Endothelial cell (in vitro differentiated cells): ENCODE measurements around the gene P2RX2. TPM values are rescaled to one million over a fixed set of nuclear protein-coding genes. Genes with fewer than 3 reads are reported as not detected.

Experiments
- DNase-seq: peaks from one replicate; pipeline ENCODE4 v3.0.0; 2021; ENCODE audit warnings: low spot score
- H3K27ac Mint-ChIP-seq: one replicate; pipeline ENCODE4 v1.8.0; 2021; ENCODE audit warnings: mixed read lengths, inconsistent platforms; ENCODE audit not compliant: unreplicated experiment
- H3K27me3 Mint-ChIP-seq: one replicate; pipeline ENCODE4 v1.8.0; 2021; ENCODE audit warnings: mild to moderate bottlenecking, moderate library complexity, mixed read lengths, inconsistent platforms; ENCODE audit not compliant: unreplicated experiment
- H3K36me3 Mint-ChIP-seq: one replicate; pipeline ENCODE4 v1.8.0; 2021; ENCODE audit warnings: mild to moderate bottlenecking, low read depth, mixed read lengths, inconsistent platforms; ENCODE audit not compliant: unreplicated experiment
- H3K4me1 Mint-ChIP-seq: one replicate; pipeline ENCODE4 v1.8.0; 2021; ENCODE audit warnings: mild to moderate bottlenecking, mixed read lengths, inconsistent platforms; ENCODE audit not compliant: unreplicated experiment
- H3K4me3 Mint-ChIP-seq: one replicate; pipeline ENCODE4 v1.8.0; 2021; ENCODE audit warnings: mild to moderate bottlenecking, mixed read lengths, inconsistent platforms; ENCODE audit not compliant: unreplicated experiment
- H3K9me3 Mint-ChIP-seq: one replicate; pipeline ENCODE4 v1.8.0; 2021; ENCODE audit warnings: mixed read lengths, inconsistent platforms; ENCODE audit not compliant: unreplicated experiment
- total RNA-seq: library from RNA; stranded (reverse); fragmentation: NEBNext Ultra II Directional; extraction: Animal tissue kit (Norgen Biotek cat#: 25700); gene quantifications from one replicate; pipeline ENCODE4 v1.2.1, GENCODE V29; 2021; ENCODE audit not compliant: unreplicated experiment
- TF ChIP-seq, protein P1 (sequence below): fragments of 200-600 bp; sonication (generic); IDR thresholded peaks from one replicate; pipeline ENCODE4 v1.5.0; 2021; ENCODE audit warnings: antibody characterized with exemption; ENCODE audit not compliant: unreplicated experiment

The P2RX2 gene
- total RNA-seq, 1 donor from 2014 or later, result not detected

DNA sequence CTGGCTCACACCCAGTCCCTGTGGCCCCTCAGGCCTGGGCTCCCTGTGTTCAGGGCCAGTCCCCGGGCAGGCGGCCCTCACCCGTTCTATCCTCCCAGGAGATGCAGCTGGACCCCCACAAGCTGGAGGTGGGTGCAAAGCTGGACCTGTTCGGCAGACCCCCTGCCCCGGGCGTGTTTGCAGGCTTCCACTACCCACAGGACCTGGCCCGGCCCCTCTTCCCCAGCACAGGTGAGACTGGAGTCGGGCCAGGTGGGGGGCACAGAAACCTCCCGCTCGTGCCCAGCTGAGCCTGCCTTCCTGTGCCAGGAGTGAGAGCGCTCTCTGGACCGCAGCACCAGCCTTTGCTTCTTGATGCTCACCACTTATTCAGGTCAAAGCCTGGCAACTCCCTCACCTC lies 41.9 kb upstream of the P2RX2 start:
- Mint-ChIP-seq H3K27ac (no peak overlapping the region), H3K27me3 (peaks cover 4% of the 10 kb centered on the region), H3K4me3 (no peak overlapping the region), H3K36me3 (peaks cover 9% of the 10 kb centered on the region), H3K9me3 (no peaks in the 10 kb centered on the region), H3K4me1 (no peaks in the 10 kb centered on the region)
- TF ChIP-seq, protein P1, sequence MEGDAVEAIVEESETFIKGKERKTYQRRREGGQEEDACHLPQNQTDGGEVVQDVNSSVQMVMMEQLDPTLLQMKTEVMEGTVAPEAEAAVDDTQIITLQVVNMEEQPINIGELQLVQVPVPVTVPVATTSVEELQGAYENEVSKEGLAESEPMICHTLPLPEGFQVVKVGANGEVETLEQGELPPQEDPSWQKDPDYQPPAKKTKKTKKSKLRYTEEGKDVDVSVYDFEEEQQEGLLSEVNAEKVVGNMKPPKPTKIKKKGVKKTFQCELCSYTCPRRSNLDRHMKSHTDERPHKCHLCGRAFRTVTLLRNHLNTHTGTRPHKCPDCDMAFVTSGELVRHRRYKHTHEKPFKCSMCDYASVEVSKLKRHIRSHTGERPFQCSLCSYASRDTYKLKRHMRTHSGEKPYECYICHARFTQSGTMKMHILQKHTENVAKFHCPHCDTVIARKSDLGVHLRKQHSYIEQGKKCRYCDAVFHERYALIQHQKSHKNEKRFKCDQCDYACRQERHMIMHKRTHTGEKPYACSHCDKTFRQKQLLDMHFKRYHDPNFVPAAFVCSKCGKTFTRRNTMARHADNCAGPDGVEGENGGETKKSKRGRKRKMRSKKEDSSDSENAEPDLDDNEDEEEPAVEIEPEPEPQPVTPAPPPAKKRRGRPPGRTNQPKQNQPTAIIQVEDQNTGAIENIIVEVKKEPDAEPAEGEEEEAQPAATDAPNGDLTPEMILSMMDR, result no peak
- no peak for DNase-seq

DNA sequence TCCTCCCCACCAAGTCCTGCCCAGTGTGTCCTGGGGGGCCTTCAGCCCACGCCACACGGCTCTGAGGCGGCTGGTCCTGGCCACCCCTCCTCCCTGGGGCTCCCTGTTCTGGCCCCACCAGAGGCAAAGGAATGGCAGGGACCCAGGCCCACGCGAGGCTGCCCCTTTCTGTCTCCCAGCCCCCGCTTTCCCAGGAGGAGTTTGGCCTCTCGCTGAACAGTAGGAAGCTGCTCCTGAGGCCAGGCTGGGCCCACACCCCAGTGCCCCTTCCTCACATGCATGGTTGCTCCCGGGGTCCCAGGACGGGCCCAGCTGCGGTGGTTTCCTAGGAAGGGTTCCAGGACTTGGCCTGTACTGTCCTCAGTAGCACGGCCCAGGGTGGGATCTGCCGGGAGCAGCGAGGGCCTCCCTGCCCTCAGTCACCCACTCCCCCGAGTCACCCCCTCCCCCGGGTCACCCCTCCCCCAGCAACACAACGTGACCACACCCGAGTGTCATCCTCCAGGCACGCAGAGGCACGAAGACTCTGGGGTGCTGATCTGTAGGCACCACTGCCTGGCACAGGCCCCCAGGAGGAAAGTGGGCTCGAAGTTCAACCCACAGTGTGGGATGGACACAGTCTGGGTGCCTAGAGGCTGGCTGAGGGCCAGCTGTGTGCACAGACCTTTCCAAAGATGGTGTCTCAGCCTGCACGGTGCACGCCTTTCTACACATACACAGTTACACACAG lies 41.2 kb upstream of the P2RX2 start:
- Mint-ChIP-seq H3K4me1 (no peaks in the 10 kb centered on the region), H3K27me3 (peaks cover 4% of the 10 kb centered on the region), H3K9me3 (no peaks in the 10 kb centered on the region), H3K4me3 (no peak overlapping the region), H3K36me3 (peaks cover 9% of the 10 kb centered on the region), H3K27ac (no peak overlapping the region)
- TF ChIP-seq, protein P1, result no peak
- DNase-seq, result no peak

DNA sequence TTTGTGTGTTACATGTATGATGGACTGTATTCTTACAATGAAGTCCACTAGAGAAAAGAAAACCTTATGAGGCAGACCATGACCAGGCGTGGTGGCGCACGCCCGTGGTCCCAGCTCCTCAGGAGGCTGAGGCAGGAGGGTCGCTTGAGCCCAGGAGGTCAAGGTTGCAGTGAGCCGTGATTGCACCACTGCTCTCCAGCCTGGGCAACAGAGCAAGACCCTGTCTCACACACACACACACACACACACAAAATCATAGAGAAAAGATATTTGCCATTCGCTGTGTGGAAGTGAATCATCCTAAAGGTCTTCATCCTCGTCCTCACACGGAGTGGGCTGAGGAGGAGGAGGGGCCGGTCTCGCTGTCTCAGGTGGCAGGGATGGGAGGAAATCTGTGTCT lies 40.5 kb upstream of the P2RX2 start:
- TF ChIP-seq, protein P1, result no peak
- H3K27ac Mint-ChIP-seq, result no peak overlapping the region
- no peak for DNase-seq
- H3K27me3 Mint-ChIP-seq, result peaks cover 4% of the 10 kb centered on the region
- no peaks in the 10 kb centered on the region for H3K4me1 Mint-ChIP-seq
- no peaks in the 10 kb centered on the region for H3K9me3 Mint-ChIP-seq
- H3K4me3 Mint-ChIP-seq, result no peak overlapping the region
- H3K36me3 Mint-ChIP-seq, result peaks cover 9% of the 10 kb centered on the region

DNA sequence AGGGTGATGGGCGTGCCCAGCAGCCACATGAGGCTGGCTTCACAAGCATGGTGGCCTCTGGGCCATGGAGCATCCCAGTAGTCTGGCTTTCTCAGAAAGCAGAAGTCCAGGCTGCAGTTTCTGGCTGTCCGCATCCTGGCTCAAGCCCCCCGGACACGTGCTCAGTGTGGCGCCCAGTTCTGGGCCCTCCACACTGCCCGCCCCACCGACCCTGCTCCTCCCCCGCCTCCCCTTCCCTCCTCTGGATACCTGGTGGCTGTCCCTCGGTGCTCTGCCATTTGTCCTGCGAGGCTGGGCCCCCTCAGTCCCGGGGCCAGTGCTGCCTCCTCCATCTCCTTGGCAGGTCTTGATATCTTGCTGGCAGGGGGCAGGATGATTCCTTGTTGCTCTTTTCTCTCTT lies 39.8 kb upstream of the P2RX2 start:
- TF ChIP-seq, protein P1, result no peak
- no peak for DNase-seq
- Mint-ChIP-seq H3K4me3 (no peak overlapping the region), H3K9me3 (no peaks in the 10 kb centered on the region), H3K36me3 (peaks cover 9% of the 10 kb centered on the region), H3K27me3 (peaks cover 6% of the 10 kb centered on the region), H3K27ac (no peak overlapping the region), H3K4me1 (peaks cover 2% of the 10 kb centered on the region)

DNA sequence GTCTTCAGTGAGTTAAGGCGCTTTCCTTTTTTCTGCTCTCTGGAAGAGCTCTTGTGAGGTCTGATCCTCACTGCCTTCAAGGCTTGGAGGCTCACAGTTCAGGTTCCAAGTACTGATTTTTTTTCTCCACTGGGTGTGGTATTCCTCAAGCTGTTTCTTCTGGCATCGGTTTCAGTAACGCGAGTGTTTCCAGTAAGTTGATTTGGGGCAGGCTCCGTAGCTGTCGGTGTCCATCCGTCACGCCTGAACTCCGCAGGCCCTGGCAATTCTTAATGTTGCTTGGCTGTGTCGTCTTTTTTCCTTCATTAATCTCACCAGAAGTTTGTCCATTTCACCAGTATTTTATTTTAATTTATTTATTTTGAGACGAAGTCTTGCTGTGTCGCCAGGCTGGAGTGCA lies 38.8 kb upstream of the P2RX2 start:
- H3K27ac Mint-ChIP-seq, result no peak overlapping the region
- peaks cover 4% of the 10 kb centered on the region for H3K4me1 Mint-ChIP-seq
- TF ChIP-seq, protein P1, result no peak
- H3K27me3 Mint-ChIP-seq, result peaks cover 11% of the 10 kb centered on the region
- H3K36me3 Mint-ChIP-seq, result peaks cover 9% of the 10 kb centered on the region
- H3K9me3 Mint-ChIP-seq, result no peaks in the 10 kb centered on the region
- H3K4me3 Mint-ChIP-seq, result no peak overlapping the region
- DNase-seq, result no peak
